ENCODE measurements around the gene SSPN.

The SSPN gene

GRCh38 chr12:26268841-26269561 is 73.6 kb downstream of the SSPN start:
- no peak for DNase-seq

GRCh38 chr12:26269562-26270284 is 74.3 kb downstream of the SSPN start:
- no peak for DNase-seq

GRCh38 chr12:26271024-26271423 is 75.7 kb downstream of the SSPN start:
- DNase-seq = no peak

- DNase-seq = no peak
These were observed 76.6 kb downstream of the SSPN start for GRCh38 chr12:26271889-26272492.

GRCh38 chr12:26272851-26273250 is 77.5 kb downstream of the SSPN start:
- DNase-seq = no peak

- DNase-seq = no peak
These were observed 78.4 kb downstream of the SSPN start for GRCh38 chr12:26273811-26274210.

- no peak for DNase-seq
These were observed 79.3 kb downstream of the SSPN start for GRCh38 chr12:26274441-26275312.

GRCh38 chr12:26275313-26276131 is 80.1 kb downstream of the SSPN start:
- no peak for DNase-seq

- DNase-seq = no peak
These were observed 81.3 kb downstream of the SSPN start for GRCh38 chr12:26276709-26277108.

- DNase-seq = no peak
These were observed 82.3 kb downstream of the SSPN start for GRCh38 chr12:26277506-26278246.

- no peak for DNase-seq
These were observed 82.9 kb downstream of the SSPN start for GRCh38 chr12:26278266-26278665.

- DNase-seq = no peak
These were observed 83.3 kb downstream of the SSPN start for GRCh38 chr12:26278666-26279065.

GRCh38 chr12:26279091-26279490 is 83.7 kb downstream of the SSPN start:
- DNase-seq = no peak

GRCh38 chr12:26279908-26280307 is 84.5 kb downstream of the SSPN start:
- no peak for DNase-seq

- no peak for DNase-seq
These were observed 85.5 kb downstream of the SSPN start for GRCh38 chr12:26280869-26281268.

GRCh38 chr12:26281320-26281719 is 85.9 kb downstream of the SSPN start:
- no peak for DNase-seq

GRCh38 chr12:26282339-26282940 is 87.1 kb downstream of the SSPN start:
- no peak for DNase-seq

GRCh38 chr12:26283046-26283445 is 87.7 kb downstream of the SSPN start:
- no peak for DNase-seq

- DNase-seq = no peak
These were observed 88.2 kb downstream of the SSPN start for GRCh38 chr12:26283617-26284016.

- DNase-seq = no peak
These were observed 90.0 kb downstream of the SSPN start for GRCh38 chr12:26285401-26285800.

GRCh38 chr12:26286186-26286585 is 90.8 kb downstream of the SSPN start:
- no peak for DNase-seq
